Erythroblast (primary cell): ENCODE measurements around the gene EEF1AKMT2.

Experiments
- GATA1 ChIP-seq: IDR thresholded peaks from 2 replicates; pipeline ENCODE4 v1.6.1; 2011; ENCODE audit warnings: low read depth, mild to moderate bottlenecking, control low read depth, low read length, moderate library complexity
- POLR2A ChIP-seq: IDR thresholded peaks from 2 replicates; pipeline ENCODE4 v1.6.1; 2011; ENCODE audit warnings: mild to moderate bottlenecking, low read length

DNA sequence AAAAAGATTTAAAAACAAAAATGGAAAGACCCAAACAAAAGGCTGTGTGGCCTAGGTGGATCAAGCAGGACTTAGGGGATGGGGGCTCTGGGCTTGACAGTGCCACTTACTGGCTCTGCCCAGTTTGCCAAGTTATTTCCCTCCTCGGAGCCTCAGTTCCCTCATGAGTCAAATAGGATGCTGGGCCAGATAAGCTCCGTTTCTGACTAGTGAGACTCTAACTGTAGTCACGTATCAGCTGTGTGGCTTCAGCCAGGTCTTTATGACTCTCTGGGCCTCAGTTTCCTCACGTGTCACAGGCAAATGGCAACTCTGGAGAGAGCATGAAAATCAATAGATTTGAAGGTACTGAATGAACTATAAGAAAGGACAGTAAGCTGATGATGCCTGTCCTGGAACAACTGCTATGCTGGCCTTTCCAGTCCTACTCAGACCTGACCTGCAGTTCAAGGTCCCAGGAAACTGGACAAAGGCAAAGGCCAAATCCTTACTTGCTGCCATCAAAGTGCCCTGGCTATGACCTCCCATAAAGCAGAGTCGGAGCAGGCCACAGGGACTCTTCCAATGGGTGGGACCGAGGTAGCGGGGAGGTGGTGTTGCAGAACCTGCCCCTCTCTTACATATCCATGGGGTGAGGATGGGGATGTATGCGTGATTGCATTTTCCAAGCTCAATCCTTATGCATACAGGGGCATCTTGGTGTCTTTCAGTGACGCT lies 74.5 kb downstream of the EEF1AKMT2 start:
- no peak for TF ChIP-seq POLR2A
- TF ChIP-seq GATA1 = no peak
